HCT116 (cell line): ENCODE data around the gene NINJ1. TPM values are rescaled to one million over a fixed set of nuclear protein-coding genes. Genes with fewer than 3 reads are reported as not detected.

Experiments
- ATAC-seq: fragments of 200-7000 bp; cut with Tn5 transposase; 2 replicates; pipeline ENCODE4 v1.9.1; 2020; ENCODE audit warnings: mild to moderate bottlenecking, moderate library complexity
- BruUV-seq: library from RNA; stranded (reverse); fragments of 400-500 nt; replicated peaks from 2 replicates; lab custom pipeline; 2021; lab: Mats Ljungman, UMichigan
- CTCF ChIA-PET: fragments of 300-600 bp; sonication (Branson Sonifier 250); formaldehyde crosslinking; loops from one replicate; lab custom pipeline; 2021; ENCODE audit warnings: antibody characterized with exemption; lab: Charles Lee
- POLR2A ChIA-PET: fragments of 300-600, 350-600 bp; sonication (Branson Sonifier 250); formaldehyde crosslinking; loops from one replicate; lab custom pipeline; 2021; ENCODE audit warnings: antibody characterized with exemption; lab: Charles Lee
- RAD21 ChIA-PET, 2 experiments: fragments of 300-600 bp; sonication (Branson Sonifier 250); formaldehyde crosslinking; loops; one replicate each; lab custom pipeline; 2023; ENCODE audit warnings: low total read pairs in 2 of 2; ENCODE audit not compliant: uncharacterized antibody in 2 of 2, unreplicated experiment in 2 of 2, low non-redundant PET in 1 of 2; lab: Charles Lee
- DNase-seq: peaks from one replicate; pipeline ENCODE4 v3.0.0-alpha.2; 2010; ENCODE audit warnings: low read depth, low spot score
- H2AFZ ChIP-seq: fragments of 200-600 bp; shearing (Covaris generic), sonication (generic); 2 replicates; pipeline ENCODE4 v1.6.1; 2017; ENCODE audit warnings: low read depth, mixed run types, mixed read lengths, antibody characterized with exemption, low read length; ENCODE audit not compliant: poor library complexity, severe bottlenecking
- H3K27ac ChIP-seq: 2 replicates; pipeline ENCODE4 v1.5.1; 2012; ENCODE audit warnings: low read depth, low read length
- H3K27me3 ChIP-seq: fragments of 200-600 bp; sonication (generic); 2 replicates; pipeline ENCODE4 v1.6.1; 2016; ENCODE audit warnings: mixed run types, low read length, mixed read lengths; ENCODE audit not compliant: insufficient read depth
- H3K36me3 ChIP-seq, 2 experiments: fragments of 200-500 bp in 1 of 2; fragments of 200-600 bp in 1 of 2; sonication (Bioruptor generic) in 1 of 2; sonication (generic) in 1 of 2; 2 replicates each; pipeline versions ENCODE4 v1.5.1 to v1.6.1; 2014 to 2016; ENCODE audit warnings: low read length in 2 of 2, inconsistent platforms in 1 of 2, mixed read lengths in 1 of 2, mixed run types in 1 of 2; ENCODE audit not compliant: insufficient read depth in 2 of 2, control insufficient read depth in 1 of 2
- H3K4me1 ChIP-seq, 2 experiments: fragments of 200-600 bp in 1 of 2; sonication (generic) in 1 of 2; 2 replicates each; pipeline versions ENCODE4 v1.5.1 to v1.6.1; 2012 to 2017; ENCODE audit warnings: low read length in 2 of 2, inconsistent platforms in 1 of 2, mild to moderate bottlenecking in 1 of 2, mixed read lengths in 1 of 2, mixed run types in 1 of 2, moderate library complexity in 1 of 2; ENCODE audit not compliant: insufficient read depth in 2 of 2, control insufficient read depth in 1 of 2
- H3K4me2 ChIP-seq: fragments of 200-600 bp; sonication (generic); 2 replicates; pipeline ENCODE4 v1.6.1; 2017; ENCODE audit warnings: mixed run types, low read length, mixed read lengths
- H3K4me3 ChIP-seq, 2 experiments: fragments of 200-600 bp in 1 of 2; sonication (generic) in 1 of 2; replicated peaks in 1 of 2; 2 replicates each; pipeline ENCODE4 v1.5.1; 2011 to 2016; ENCODE audit warnings: low read length in 2 of 2, control low read depth in 1 of 2, low read depth in 1 of 2, mild to moderate bottlenecking in 1 of 2, mixed read lengths in 1 of 2, mixed run types in 1 of 2
- H3K79me2 ChIP-seq: fragments of 200-600 bp; sonication (generic); 2 replicates; pipeline ENCODE4 v1.6.1; 2017; ENCODE audit warnings: mild to moderate bottlenecking, mixed run types, low read length, moderate library complexity, mixed read lengths; ENCODE audit not compliant: insufficient read depth
- H3K9ac ChIP-seq: fragments of 200-600 bp; sonication (generic); 2 replicates; pipeline ENCODE4 v1.6.1; 2016; ENCODE audit warnings: low read length, mixed read lengths
- H3K9me2 ChIP-seq: fragments of 200-600 bp; sonication (generic), shearing (Covaris generic); 2 replicates; pipeline ENCODE4 v1.6.1; 2017; ENCODE audit warnings: mixed run types, mild to moderate bottlenecking, moderate library complexity; ENCODE audit not compliant: insufficient read depth
- H3K9me3 ChIP-seq, 2 experiments: fragments of 200-500 bp in 1 of 2; fragments of 200-600 bp in 1 of 2; sonication (Bioruptor generic) in 1 of 2; sonication (generic) in 1 of 2; 2 replicates each; pipeline ENCODE4 v1.6.1; 2014 to 2017; ENCODE audit warnings: low read length in 2 of 2, mixed read lengths in 2 of 2, inconsistent platforms in 1 of 2, low read depth in 1 of 2, mild to moderate bottlenecking in 1 of 2, mixed run types in 1 of 2, moderate library complexity in 1 of 2; ENCODE audit not compliant: control insufficient read depth in 1 of 2, insufficient read depth in 1 of 2
- H4K20me1 ChIP-seq: fragments of 200-600 bp; sonication (generic), shearing (Covaris generic); 2 replicates; pipeline ENCODE4 v1.6.1; 2017; ENCODE audit warnings: mixed run types, mild to moderate bottlenecking, moderate library complexity; ENCODE audit not compliant: insufficient read depth
- EZH2 ChIP-seq: fragments of 200-600 bp; sonication (generic); IDR thresholded peaks from 2 replicates; pipeline ENCODE4 v1.6.1; 2017; ENCODE audit warnings: antibody characterized with exemption, mixed run types
- EZH2phosphoT487 ChIP-seq: fragments of 200-600 bp; IDR thresholded peaks from 2 replicates; pipeline ENCODE4 v1.6.1; 2018; ENCODE audit warnings: antibody characterized with exemption, borderline replicate concordance
- FOSL1 ChIP-seq: IDR thresholded peaks from 2 replicates; pipeline ENCODE4 v1.6.1; 2012; ENCODE audit warnings: low read depth
- POLR2AphosphoS5 ChIP-seq: IDR thresholded peaks from 2 replicates; pipeline ENCODE4 v1.6.1; 2011; ENCODE audit warnings: mild to moderate bottlenecking, low read depth, low read length, moderate library complexity
- RAD21 ChIP-seq: IDR thresholded peaks from 2 replicates; pipeline ENCODE4 v1.6.1; 2012; ENCODE audit warnings: low read depth, mild to moderate bottlenecking
- SIN3A ChIP-seq: IDR thresholded peaks from 2 replicates; pipeline ENCODE4 v1.6.1; 2012; ENCODE audit warnings: low read depth
- SRF ChIP-seq: IDR thresholded peaks from 2 replicates; pipeline ENCODE4 v1.6.1; 2012; ENCODE audit warnings: low read depth
- TCF7L2 ChIP-seq: IDR thresholded peaks from 2 replicates; pipeline ENCODE4 v1.7.0; 2011; ENCODE audit warnings: borderline replicate concordance, inconsistent platforms; ENCODE audit not compliant: insufficient read depth, insufficient read length; ENCODE audit errors: extremely low read depth
- intact Hi-C: fragments of 100-400 bp; cut with micrococcal nuclease; formaldehyde crosslinking; loops from 2 replicates; pipeline ENCODE4 v1.10.0; 2022
- total RNA-seq: library from RNA; stranded (reverse); gene quantifications from one replicate; pipeline ENCODE4 v1.2.1, GENCODE V29; 2021; ENCODE audit not compliant: unreplicated experiment
- TF ChIP-seq, protein P1 (sequence below): IDR thresholded peaks from 2 replicates; pipeline ENCODE4 v1.6.1; 2012; ENCODE audit warnings: low read depth
- TF ChIP-seq, protein P2 (sequence below): IDR thresholded peaks from 2 replicates; pipeline ENCODE4 v1.6.1; 2012
- TF ChIP-seq, protein P3 (sequence below): IDR thresholded peaks from 2 replicates; pipeline ENCODE4 v1.6.1; 2012

The NINJ1 gene
- total RNA-seq, 1 experiment from 2014 or later: 34.4 TPM

DNA sequence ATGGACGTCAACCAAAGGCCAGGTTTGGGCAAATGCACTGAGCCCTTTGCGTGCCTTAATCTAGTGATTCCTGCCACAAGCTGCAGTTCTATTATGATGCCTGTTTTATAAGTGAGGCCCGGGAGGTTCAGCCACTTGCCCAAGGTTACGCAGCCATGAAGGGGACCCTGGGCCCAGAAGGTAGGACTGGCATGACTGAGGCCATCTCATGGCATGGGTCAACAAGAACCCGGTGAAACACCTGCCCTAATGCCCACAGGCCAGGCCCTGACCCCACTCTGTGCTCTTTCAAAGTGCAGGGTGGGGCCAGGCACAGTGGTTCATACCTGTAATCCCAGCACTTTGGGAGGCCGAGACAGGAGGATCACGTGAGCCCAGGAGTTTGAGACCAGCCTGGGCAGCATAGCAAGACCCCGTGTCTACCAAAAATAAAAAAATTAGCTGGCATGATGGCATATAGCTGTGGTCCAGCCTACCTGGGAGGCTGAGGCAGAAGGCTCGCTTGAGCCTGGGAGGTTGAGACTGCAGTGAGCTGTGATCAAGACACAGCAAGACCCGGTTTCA lies 8.6 kb downstream of the NINJ1 start:
- Histone ChIP-seq H2AFZ (no peak overlapping the region), H4K20me1 (no peaks in the 10 kb centered on the region), H3K4me1 (peaks cover 14 to 15% of the 10 kb centered on the region in 2 experiments; a peak in 3 of 4 replicates), H3K9me2 (no peaks in the 10 kb centered on the region), H3K4me3 (no peak overlapping the region), H3K9ac (no peak overlapping the region), H3K27me3 (no peaks in the 10 kb centered on the region), H3K27ac (no peak overlapping the region), H3K9me3 (no peaks in the 10 kb centered on the region), H3K36me3 (no peaks in the 10 kb centered on the region; a peak in 1 of 4 replicates), H3K79me2 (no peaks in the 10 kb centered on the region; the same call in 1 of the 2 replicates), H3K4me2 (no peak overlapping the region)
- intact Hi-C loops: no loop called here
- ChIA-PET RAD21 (no interaction called here), POLR2A (interaction anchor here (1.3 kb wide), 1 partner anchor 8 kb away, joined by 3 read pairs; the partner anchor contains the start of gene NINJ1), CTCF (no interaction called here)
- DNase-seq (no peak), ATAC-seq (no peak)
- TF ChIP-seq EZH2: no peak
- no peak for TF ChIP-seq POLR2AphosphoS5
- TF ChIP-seq SIN3A: no peak
- no peak for TF ChIP-seq EZH2phosphoT487
- no peak for TF ChIP-seq FOSL1
- TF ChIP-seq, protein P1, sequence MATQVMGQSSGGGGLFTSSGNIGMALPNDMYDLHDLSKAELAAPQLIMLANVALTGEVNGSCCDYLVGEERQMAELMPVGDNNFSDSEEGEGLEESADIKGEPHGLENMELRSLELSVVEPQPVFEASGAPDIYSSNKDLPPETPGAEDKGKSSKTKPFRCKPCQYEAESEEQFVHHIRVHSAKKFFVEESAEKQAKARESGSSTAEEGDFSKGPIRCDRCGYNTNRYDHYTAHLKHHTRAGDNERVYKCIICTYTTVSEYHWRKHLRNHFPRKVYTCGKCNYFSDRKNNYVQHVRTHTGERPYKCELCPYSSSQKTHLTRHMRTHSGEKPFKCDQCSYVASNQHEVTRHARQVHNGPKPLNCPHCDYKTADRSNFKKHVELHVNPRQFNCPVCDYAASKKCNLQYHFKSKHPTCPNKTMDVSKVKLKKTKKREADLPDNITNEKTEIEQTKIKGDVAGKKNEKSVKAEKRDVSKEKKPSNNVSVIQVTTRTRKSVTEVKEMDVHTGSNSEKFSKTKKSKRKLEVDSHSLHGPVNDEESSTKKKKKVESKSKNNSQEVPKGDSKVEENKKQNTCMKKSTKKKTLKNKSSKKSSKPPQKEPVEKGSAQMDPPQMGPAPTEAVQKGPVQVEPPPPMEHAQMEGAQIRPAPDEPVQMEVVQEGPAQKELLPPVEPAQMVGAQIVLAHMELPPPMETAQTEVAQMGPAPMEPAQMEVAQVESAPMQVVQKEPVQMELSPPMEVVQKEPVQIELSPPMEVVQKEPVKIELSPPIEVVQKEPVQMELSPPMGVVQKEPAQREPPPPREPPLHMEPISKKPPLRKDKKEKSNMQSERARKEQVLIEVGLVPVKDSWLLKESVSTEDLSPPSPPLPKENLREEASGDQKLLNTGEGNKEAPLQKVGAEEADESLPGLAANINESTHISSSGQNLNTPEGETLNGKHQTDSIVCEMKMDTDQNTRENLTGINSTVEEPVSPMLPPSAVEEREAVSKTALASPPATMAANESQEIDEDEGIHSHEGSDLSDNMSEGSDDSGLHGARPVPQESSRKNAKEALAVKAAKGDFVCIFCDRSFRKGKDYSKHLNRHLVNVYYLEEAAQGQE: no peak
- TF ChIP-seq, protein P2, sequence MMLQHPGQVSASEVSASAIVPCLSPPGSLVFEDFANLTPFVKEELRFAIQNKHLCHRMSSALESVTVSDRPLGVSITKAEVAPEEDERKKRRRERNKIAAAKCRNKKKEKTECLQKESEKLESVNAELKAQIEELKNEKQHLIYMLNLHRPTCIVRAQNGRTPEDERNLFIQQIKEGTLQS: no peak
- no peak for TF ChIP-seq RAD21
- TF ChIP-seq SRF: no peak
- TF ChIP-seq, protein P3, sequence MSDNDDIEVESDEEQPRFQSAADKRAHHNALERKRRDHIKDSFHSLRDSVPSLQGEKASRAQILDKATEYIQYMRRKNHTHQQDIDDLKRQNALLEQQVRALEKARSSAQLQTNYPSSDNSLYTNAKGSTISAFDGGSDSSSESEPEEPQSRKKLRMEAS: no peak
- no peak for TF ChIP-seq TCF7L2
- BruUV-seq: no TSS peak
